Left lung (tissue), 10 donors: ENCODE data around the gene SLC24A3. TPM values are rescaled to one million over a fixed set of nuclear protein-coding genes. Genes with fewer than 3 reads are reported as not detected.

Experiments used
- ATAC-seq: fragments of 200-7000 bp; cut with Tn5 transposase; one replicate; pipeline ENCODE4 v1.9.1; 2020; ENCODE audit warnings: moderate library complexity
- DNase-seq, 4 donors: peaks; one replicate each; pipeline ENCODE4 v3.0.0-alpha.2; 2013 to 2020
- H3K27ac ChIP-seq, 2 donors: fragments of 200-600 bp; sonication (generic) in 1 of 2; one replicate each; pipeline versions ENCODE4 v1.5.0 to v1.8.0; 2020 to 2021
- H3K27me3 ChIP-seq, 2 donors: fragments of 200-600 bp; sonication (generic) in 1 of 2; one replicate each; pipeline versions ENCODE4 v1.5.0 to v1.8.0; 2020 to 2021
- H3K36me3 ChIP-seq, 2 donors: fragments of 200-600 bp; sonication (generic) in 1 of 2; one replicate each; pipeline versions ENCODE4 v1.5.0 to v1.8.0; 2020 to 2021
- H3K4me1 ChIP-seq, 2 donors: fragments of 200-600 bp; one replicate each; pipeline ENCODE4 v1.8.0; 2021
- H3K4me3 ChIP-seq, 2 donors: fragments of 200-600 bp; sonication (generic) in 1 of 2; one replicate each; pipeline versions ENCODE4 v1.5.0 to v1.8.0; 2020 to 2021; ENCODE audit warnings: mild to moderate bottlenecking in 1 of 2
- H3K9me3 ChIP-seq, 2 donors: fragments of 200-600 bp; sonication (generic) in 1 of 2; one replicate each; pipeline versions ENCODE4 v1.5.0 to v1.8.0; 2020 to 2021
- intact Hi-C, 2 donors: fragments of 100-400 bp; cut with DNase I; formaldehyde crosslinking; loops; one replicate each; pipeline versions ENCODE4 v1.11.2 to v1.14.2; 2022
- polyA plus RNA-seq, 6 donors: library from polyadenylated mRNA; unstranded; fragments of 120-200 nt; gene quantifications; one replicate each; pipeline ENCODE4 v1.2.1, GENCODE V29; 2013; ENCODE audit not compliant: insufficient read length in 6 of 6
- total RNA-seq, 2 donors: library from RNA; stranded (reverse); fragmentation: NEBNext Ultra II Directional; extraction: Animal tissue kit (Norgen Biotek cat#: 25700); gene quantifications; one replicate each; pipeline ENCODE4 v1.2.1, GENCODE V29; 2021
- TF ChIP-seq, protein P1 (sequence below), 2 donors: fragments of 200-600 bp; sonication (generic) in 1 of 2; IDR thresholded peaks; one replicate each; pipeline versions ENCODE4 v1.5.0 to v1.8.0; 2021; ENCODE audit warnings: antibody characterized with exemption in 2 of 2
- donor health status: DM: no; HTN: yes; CAD: no.
- donor health status: DM: no; HTN: no; CAD: no.

Gene SLC24A3
- total and polyA plus RNA-seq, 8 donors: 4.4 to 8.7 (median 6.6) TPM

DNA sequence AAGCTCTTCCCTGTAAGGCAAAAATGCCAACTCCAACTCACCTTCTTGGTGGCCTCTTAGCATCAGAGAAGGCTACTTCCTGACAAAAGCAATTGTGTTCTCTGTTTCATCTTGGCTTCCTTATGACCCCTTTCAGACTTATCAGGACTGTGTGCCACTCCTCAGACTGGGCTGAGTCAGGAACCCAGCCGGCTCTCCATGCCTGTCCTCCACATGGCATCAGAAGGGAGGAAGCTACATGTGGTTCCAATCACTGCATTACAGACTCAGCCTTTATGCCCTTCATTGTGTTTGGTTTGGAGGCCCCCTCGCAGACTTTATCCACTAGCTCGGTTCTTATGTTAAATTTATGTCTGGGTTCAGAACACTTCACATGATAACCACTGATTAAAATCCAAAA, 142.5 kb downstream of the SLC24A3 start:
- ATAC-seq (no peak), DNase-seq (no peak)
- intact Hi-C loops: no loop called here
- Histone ChIP-seq H3K27me3 (no peaks in the 10 kb centered on the region), H3K27ac (no peak overlapping the region), H3K36me3 (no peaks in the 10 kb centered on the region), H3K4me3 (no peak overlapping the region), H3K4me1 (no peaks in the 10 kb centered on the region), H3K9me3 (no peaks in the 10 kb centered on the region)
- TF ChIP-seq, protein P1, sequence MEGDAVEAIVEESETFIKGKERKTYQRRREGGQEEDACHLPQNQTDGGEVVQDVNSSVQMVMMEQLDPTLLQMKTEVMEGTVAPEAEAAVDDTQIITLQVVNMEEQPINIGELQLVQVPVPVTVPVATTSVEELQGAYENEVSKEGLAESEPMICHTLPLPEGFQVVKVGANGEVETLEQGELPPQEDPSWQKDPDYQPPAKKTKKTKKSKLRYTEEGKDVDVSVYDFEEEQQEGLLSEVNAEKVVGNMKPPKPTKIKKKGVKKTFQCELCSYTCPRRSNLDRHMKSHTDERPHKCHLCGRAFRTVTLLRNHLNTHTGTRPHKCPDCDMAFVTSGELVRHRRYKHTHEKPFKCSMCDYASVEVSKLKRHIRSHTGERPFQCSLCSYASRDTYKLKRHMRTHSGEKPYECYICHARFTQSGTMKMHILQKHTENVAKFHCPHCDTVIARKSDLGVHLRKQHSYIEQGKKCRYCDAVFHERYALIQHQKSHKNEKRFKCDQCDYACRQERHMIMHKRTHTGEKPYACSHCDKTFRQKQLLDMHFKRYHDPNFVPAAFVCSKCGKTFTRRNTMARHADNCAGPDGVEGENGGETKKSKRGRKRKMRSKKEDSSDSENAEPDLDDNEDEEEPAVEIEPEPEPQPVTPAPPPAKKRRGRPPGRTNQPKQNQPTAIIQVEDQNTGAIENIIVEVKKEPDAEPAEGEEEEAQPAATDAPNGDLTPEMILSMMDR (IDR thresholded peaks at IDR 0.05): no peak

DNA sequence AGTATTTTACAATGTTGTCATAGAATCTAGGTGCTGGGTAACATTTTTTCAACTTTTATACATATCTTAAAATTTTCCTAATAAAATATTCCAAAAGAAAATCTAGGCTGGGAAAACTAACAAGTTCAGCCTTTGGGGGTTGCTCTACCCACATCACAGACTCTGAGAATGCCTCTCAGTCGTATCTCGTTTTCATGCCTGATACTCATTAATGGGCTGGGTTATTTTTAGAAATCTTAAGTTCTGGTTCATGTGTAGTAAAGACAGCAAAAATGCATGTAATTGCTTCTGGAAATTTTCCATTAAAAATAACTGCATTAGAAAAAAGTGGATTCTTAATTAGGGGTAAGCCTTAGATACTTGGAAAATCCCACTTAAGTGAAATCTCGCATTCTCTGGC, 149.3 kb downstream of the SLC24A3 start:
- H3K27me3 ChIP-seq: no peaks in the 10 kb centered on the region
- H3K4me3 ChIP-seq: no peak overlapping the region
- intact Hi-C loops: no loop called here
- TF ChIP-seq, protein P1 (IDR thresholded peaks at IDR 0.05): no peak
- ATAC-seq: no peak
- H3K36me3 ChIP-seq: no peaks in the 10 kb centered on the region
- H3K9me3 ChIP-seq: no peaks in the 10 kb centered on the region
- peak in 1 of 4 donors; percentile 23 for DNase-seq
- H3K4me1 ChIP-seq: no peaks in the 10 kb centered on the region
- no peak overlapping the region for H3K27ac ChIP-seq

DNA sequence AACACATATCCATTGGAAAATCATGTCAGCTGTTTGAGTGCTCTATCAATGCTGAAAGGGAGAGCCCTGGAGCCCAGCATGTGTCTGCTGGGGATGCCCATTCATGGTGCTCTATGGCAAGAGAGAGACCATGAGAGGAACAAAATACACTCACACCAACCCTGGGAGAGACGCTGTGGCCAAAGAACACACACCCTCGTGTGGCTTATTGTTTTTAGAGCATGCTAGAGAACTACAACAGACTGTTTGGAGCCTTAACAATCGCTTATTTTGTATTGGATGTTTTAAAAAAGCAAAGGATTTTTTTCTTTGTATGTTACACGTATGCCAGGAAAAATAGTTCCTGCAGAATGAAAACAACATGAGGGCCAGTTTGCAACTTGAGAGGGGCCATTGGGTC, 151.0 kb downstream of the SLC24A3 start:
- Histone ChIP-seq H3K27ac (no peak overlapping the region), H3K27me3 (no peaks in the 10 kb centered on the region), H3K4me3 (no peak overlapping the region), H3K4me1 (no peaks in the 10 kb centered on the region), H3K9me3 (no peaks in the 10 kb centered on the region), H3K36me3 (no peaks in the 10 kb centered on the region)
- ATAC-seq (no peak), DNase-seq (no peak)
- intact Hi-C loops: no loop called here
- TF ChIP-seq, protein P1 (IDR thresholded peaks at IDR 0.05): no peak

DNA sequence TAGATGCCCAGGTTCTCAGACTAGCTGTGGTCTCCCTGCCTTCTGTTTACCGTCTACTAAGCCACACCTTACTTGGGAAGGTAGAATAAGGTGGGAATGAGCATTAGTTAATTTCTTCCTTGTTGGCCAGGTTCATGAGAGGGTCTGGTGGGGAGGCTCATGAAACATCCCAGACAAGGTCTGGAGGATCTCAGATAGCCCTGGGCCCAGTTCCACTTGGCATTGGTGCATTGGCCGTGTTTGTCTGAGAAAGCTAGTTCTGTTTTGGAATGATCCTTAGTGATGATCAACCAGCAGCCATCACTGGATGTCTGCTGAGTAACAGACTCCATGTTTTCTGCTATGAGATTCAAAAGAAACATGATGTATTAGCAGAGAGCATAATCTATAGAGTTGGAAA, 155.1 kb downstream of the SLC24A3 start:
- no peak for DNase-seq
- no peaks in the 10 kb centered on the region for H3K36me3 ChIP-seq
- H3K27me3 ChIP-seq: no peaks in the 10 kb centered on the region
- intact Hi-C loops: no loop called here
- no peak overlapping the region for H3K4me3 ChIP-seq
- TF ChIP-seq, protein P1 (IDR thresholded peaks at IDR 0.05): no peak
- H3K4me1 ChIP-seq: no peaks in the 10 kb centered on the region
- H3K27ac ChIP-seq: no peak overlapping the region
- no peaks in the 10 kb centered on the region for H3K9me3 ChIP-seq
- ATAC-seq: no peak

DNA sequence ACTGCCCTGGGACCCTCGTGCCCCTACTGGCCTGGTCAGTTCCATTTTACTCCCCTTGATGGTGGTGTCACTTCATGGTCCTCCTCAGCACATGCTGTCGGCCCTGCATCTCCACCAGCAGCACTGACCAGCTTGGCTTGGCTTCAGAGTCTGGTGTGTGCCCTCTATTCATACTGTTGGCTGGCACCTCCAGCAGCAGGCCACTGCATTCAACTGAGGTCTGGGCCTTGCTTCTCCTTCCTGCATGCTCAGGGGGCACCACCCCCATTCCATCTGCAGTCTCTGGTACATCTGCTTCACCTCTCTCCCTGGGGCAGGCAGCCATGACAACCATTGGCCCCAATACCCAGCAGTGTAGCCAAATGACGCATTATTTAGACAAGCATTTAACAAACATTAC, 155.9 kb downstream of the SLC24A3 start:
- Histone ChIP-seq H3K9me3 (no peaks in the 10 kb centered on the region), H3K36me3 (no peaks in the 10 kb centered on the region), H3K4me1 (no peaks in the 10 kb centered on the region), H3K4me3 (no peak overlapping the region), H3K27ac (no peak overlapping the region), H3K27me3 (no peaks in the 10 kb centered on the region)
- DNase-seq: no peak
- ATAC-seq: no peak
- TF ChIP-seq, protein P1 (IDR thresholded peaks at IDR 0.05): no peak
- intact Hi-C loops: no loop called here
